ENCODE results near the gene PTPN18.

The PTPN18 gene

GRCh38 chr2:130358420-130359350 is 2.8 kb downstream of the PTPN18 start:
- no peak for DNase-seq
- Histone ChIP-seq H3K9me3 (ENCODE audit: severe bottlenecking) (no peaks in the 10 kb centered on the region), H3K27ac (no peak overlapping the region), H3K36me3 (no peaks in the 10 kb centered on the region), H3K4me3 (ENCODE audit: low read depth, low read length) (no peak overlapping the region), H3K27me3 (ENCODE audit: insufficient read depth, low read depth, severe bottlenecking) (no peaks in the 10 kb centered on the region)
- TF ChIP-seq, protein P1, sequence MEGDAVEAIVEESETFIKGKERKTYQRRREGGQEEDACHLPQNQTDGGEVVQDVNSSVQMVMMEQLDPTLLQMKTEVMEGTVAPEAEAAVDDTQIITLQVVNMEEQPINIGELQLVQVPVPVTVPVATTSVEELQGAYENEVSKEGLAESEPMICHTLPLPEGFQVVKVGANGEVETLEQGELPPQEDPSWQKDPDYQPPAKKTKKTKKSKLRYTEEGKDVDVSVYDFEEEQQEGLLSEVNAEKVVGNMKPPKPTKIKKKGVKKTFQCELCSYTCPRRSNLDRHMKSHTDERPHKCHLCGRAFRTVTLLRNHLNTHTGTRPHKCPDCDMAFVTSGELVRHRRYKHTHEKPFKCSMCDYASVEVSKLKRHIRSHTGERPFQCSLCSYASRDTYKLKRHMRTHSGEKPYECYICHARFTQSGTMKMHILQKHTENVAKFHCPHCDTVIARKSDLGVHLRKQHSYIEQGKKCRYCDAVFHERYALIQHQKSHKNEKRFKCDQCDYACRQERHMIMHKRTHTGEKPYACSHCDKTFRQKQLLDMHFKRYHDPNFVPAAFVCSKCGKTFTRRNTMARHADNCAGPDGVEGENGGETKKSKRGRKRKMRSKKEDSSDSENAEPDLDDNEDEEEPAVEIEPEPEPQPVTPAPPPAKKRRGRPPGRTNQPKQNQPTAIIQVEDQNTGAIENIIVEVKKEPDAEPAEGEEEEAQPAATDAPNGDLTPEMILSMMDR (IDR thresholded peaks at IDR 0.05; ENCODE audit: low read depth, low read length), result no peak

GRCh38 chr2:130359466-130359865 is 3.6 kb downstream of the PTPN18 start:
- H3K27ac ChIP-seq, result no peak overlapping the region
- no peaks in the 10 kb centered on the region for H3K36me3 ChIP-seq
- H3K4me3 ChIP-seq (ENCODE audit: low read depth, low read length), result no peak overlapping the region
- DNase-seq, result no peak
- TF ChIP-seq, protein P1 (IDR thresholded peaks at IDR 0.05; ENCODE audit: low read depth, low read length), result no peak
- no peaks in the 10 kb centered on the region for H3K9me3 ChIP-seq (ENCODE audit: severe bottlenecking)
- no peaks in the 10 kb centered on the region for H3K27me3 ChIP-seq (ENCODE audit: insufficient read depth, low read depth, severe bottlenecking)

GRCh38 chr2:130363479-130363878 is 7.6 kb downstream of the PTPN18 start:
- Histone ChIP-seq H3K4me3 (ENCODE audit: low read depth, low read length) (no peak overlapping the region), H3K9me3 (ENCODE audit: severe bottlenecking) (no peaks in the 10 kb centered on the region), H3K27me3 (ENCODE audit: insufficient read depth, low read depth, severe bottlenecking) (no peaks in the 10 kb centered on the region), H3K36me3 (no peaks in the 10 kb centered on the region), H3K27ac (no peak overlapping the region)
- TF ChIP-seq, protein P1 (IDR thresholded peaks at IDR 0.05; ENCODE audit: low read depth, low read length), result no peak
- no peak for DNase-seq

DNA sequence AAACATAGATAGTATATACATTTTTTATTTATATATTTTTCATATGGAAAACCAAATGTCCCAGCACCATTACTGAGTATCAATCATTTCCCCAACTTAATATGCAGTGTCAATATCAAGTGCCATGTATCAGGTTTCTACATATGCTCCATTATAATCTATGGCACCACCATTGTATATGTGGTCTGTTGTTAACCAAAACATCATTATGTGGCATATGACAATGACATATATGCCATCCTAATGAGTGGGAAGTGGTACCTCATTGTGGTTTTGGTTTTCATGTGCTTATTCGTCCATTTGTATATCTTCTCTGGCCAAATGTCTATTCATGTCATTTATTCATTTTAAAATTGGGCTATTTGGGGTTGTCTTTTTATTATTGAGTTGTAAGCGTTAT is 9.2 kb downstream of the PTPN18 start:
- no peak overlapping the region for H3K27ac ChIP-seq
- H3K9me3 ChIP-seq (ENCODE audit: severe bottlenecking), result no peaks in the 10 kb centered on the region
- no peaks in the 10 kb centered on the region for H3K27me3 ChIP-seq (ENCODE audit: insufficient read depth, low read depth, severe bottlenecking)
- no peaks in the 10 kb centered on the region; the same call in 1 of the 2 replicates for H3K36me3 ChIP-seq
- DNase-seq, result no peak
- TF ChIP-seq, protein P1 (IDR thresholded peaks at IDR 0.05; ENCODE audit: low read depth, low read length), result no peak
- H3K4me3 ChIP-seq (ENCODE audit: low read depth, low read length), result no peak overlapping the region

- no peaks in the 10 kb centered on the region for H3K27me3 ChIP-seq (ENCODE audit: insufficient read depth, low read depth, severe bottlenecking)
- TF ChIP-seq, protein P1 (IDR thresholded peaks at IDR 0.05; ENCODE audit: low read depth, low read length), result no peak
- peaks cover 3% of the 10 kb centered on the region; the same call in 1 of the 2 replicates for H3K36me3 ChIP-seq
- DNase-seq, result no peak
- no peak overlapping the region for H3K4me3 ChIP-seq (ENCODE audit: low read depth, low read length)
- no peaks in the 10 kb centered on the region for H3K9me3 ChIP-seq (ENCODE audit: severe bottlenecking)
- no peak overlapping the region for H3K27ac ChIP-seq
These were observed 10.1 kb downstream of the PTPN18 start for GRCh38 chr2:130365963-130366362.

Measured in WERI-Rb-1 (cell line).